NB4 (cell line): ENCODE measurements around the gene PSMC3.

ENCODE experiments used
- MYC ChIP-seq: IDR thresholded peaks from 2 replicates; pipeline ENCODE4 v1.6.1; 2011; ENCODE audit warnings: low read depth, low read length
- TF ChIP-seq, protein P1 (sequence below): IDR thresholded peaks from one replicate; pipeline ENCODE4 v1.5.1; 2012; ENCODE audit warnings: low read depth, low read length

- TF ChIP-seq MYC: no peak
- TF ChIP-seq, protein P1, sequence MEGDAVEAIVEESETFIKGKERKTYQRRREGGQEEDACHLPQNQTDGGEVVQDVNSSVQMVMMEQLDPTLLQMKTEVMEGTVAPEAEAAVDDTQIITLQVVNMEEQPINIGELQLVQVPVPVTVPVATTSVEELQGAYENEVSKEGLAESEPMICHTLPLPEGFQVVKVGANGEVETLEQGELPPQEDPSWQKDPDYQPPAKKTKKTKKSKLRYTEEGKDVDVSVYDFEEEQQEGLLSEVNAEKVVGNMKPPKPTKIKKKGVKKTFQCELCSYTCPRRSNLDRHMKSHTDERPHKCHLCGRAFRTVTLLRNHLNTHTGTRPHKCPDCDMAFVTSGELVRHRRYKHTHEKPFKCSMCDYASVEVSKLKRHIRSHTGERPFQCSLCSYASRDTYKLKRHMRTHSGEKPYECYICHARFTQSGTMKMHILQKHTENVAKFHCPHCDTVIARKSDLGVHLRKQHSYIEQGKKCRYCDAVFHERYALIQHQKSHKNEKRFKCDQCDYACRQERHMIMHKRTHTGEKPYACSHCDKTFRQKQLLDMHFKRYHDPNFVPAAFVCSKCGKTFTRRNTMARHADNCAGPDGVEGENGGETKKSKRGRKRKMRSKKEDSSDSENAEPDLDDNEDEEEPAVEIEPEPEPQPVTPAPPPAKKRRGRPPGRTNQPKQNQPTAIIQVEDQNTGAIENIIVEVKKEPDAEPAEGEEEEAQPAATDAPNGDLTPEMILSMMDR: no peak
Observed at GRCh38 chr11:47403571-47403970, 22.7 kb downstream of the PSMC3 start.
